Activated naive CD4-positive, alpha-beta T cell (primary cell): ENCODE data around the gene KRT13.

Experiments used
- DNase-seq, 4 experiments: peaks; one replicate each; lab custom pipeline; 2025; lab: John Stamatoyannopoulos, UW

Gene KRT13

GRCh38 chr17:41466988-41467387 is 38.4 kb downstream of the KRT13 start, which contains the start of gene KRT32:
Gene KRT32, minus strand, starts transcription at chr17:41467386. Its CDS starts 61 bp downstream, at chr17:41467325.
- no peak for DNase-seq

GRCh38 chr17:41464682-41465081 is 40.7 kb downstream of the KRT13 start:
- no peak for DNase-seq

- DNase-seq = no peak
These were observed 41.2 kb downstream of the KRT13 start for GRCh38 chr17:41464173-41464572.

GRCh38 chr17:41463746-41464145 is 41.7 kb downstream of the KRT13 start:
- no peak for DNase-seq

- no peak for DNase-seq
These were observed 42.7 kb downstream of the KRT13 start for GRCh38 chr17:41462705-41463104.

- DNase-seq = no peak
These were observed 47.7 kb downstream of the KRT13 start for GRCh38 chr17:41457676-41458075.

GRCh38 chr17:41456204-41456603 is 49.2 kb downstream of the KRT13 start:
- DNase-seq = no peak

GRCh38 chr17:41455236-41455635 is 50.2 kb downstream of the KRT13 start:
- DNase-seq = no peak

GRCh38 chr17:41453066-41453465 is 52.3 kb downstream of the KRT13 start:
- no peak for DNase-seq

- no peak for DNase-seq
These were observed 53.1 kb downstream of the KRT13 start for GRCh38 chr17:41452281-41452680.

- no peak for DNase-seq
These were observed 54.2 kb downstream of the KRT13 start for GRCh38 chr17:41451154-41451728.
